Keratinocyte (primary cell): ENCODE measurements around the gene CXCL1.
A peak's percentile ranks its signal among the peaks of the same experiment; 100 is the strongest.

Experiments
- EZH2 ChIP-seq: IDR thresholded peaks from one replicate; pipeline ENCODE4 v1.6.1; 2012; ENCODE audit warnings: inconsistent platforms, mild to moderate bottlenecking, low read length, moderate library complexity
- TF ChIP-seq, protein P1 (sequence below), 3 experiments: IDR thresholded peaks in 1 of 3; conservative IDR thresholded peaks in 1 of 3; optimal IDR thresholded peaks in 1 of 3; 2 replicates in 2 of 3; 3 replicates in 1 of 3; pipeline versions ENCODE3 to v1.5.1; 2011; ENCODE audit warnings: low read length in 3 of 3, mild to moderate bottlenecking in 3 of 3, moderate library complexity in 2 of 3, control low read depth in 1 of 3, inconsistent platforms in 1 of 3; ENCODE audit not compliant: insufficient read depth in 2 of 3; ENCODE audit errors: extremely low read depth in 1 of 3

DNA sequence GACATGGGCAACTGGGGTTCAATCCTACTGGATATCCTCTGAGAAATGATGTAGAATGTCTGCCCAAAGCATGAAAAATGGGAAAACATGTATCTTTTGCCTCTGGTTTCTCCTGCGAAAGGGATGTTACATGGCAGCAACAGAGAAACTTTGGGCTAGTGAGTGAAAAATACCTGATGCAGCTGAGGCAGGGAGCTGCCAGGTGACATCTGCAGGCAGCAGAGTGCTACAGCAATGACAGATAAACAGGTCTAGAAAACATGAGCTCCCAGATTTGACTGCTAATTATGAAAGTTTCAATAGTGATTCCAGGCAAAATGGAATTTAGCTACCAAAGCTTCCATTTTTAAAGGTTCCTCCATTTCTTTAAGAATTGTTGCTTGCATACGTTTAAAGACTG is 4.8 kb upstream of the CXCL1 start:
- TF ChIP-seq, protein P1, sequence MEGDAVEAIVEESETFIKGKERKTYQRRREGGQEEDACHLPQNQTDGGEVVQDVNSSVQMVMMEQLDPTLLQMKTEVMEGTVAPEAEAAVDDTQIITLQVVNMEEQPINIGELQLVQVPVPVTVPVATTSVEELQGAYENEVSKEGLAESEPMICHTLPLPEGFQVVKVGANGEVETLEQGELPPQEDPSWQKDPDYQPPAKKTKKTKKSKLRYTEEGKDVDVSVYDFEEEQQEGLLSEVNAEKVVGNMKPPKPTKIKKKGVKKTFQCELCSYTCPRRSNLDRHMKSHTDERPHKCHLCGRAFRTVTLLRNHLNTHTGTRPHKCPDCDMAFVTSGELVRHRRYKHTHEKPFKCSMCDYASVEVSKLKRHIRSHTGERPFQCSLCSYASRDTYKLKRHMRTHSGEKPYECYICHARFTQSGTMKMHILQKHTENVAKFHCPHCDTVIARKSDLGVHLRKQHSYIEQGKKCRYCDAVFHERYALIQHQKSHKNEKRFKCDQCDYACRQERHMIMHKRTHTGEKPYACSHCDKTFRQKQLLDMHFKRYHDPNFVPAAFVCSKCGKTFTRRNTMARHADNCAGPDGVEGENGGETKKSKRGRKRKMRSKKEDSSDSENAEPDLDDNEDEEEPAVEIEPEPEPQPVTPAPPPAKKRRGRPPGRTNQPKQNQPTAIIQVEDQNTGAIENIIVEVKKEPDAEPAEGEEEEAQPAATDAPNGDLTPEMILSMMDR (optimal IDR thresholded peaks at IDR 0.05 in 1 of 3, IDR thresholded peaks at IDR 0.05 in 1 of 3, conservative IDR thresholded peaks at IDR 0.05 in 1 of 3; ENCODE audit: extremely low read depth in 1 of 3, insufficient read depth in 2 of 3, low read length in 3 of 3), result peak; percentile 73 to 92 (median 75)
- TF ChIP-seq EZH2, result no peak
